HG03103 (cell line): ENCODE measurements around the gene HMOX2.

ENCODE experiments used
- ATAC-seq: cut with Tn5 transposase; IDR thresholded peaks from one replicate; pipeline ENCODE4 v1.9.1; 2021; ENCODE audit warnings: low read depth; ENCODE audit not compliant: unreplicated experiment

HMOX2 gene

DNA sequence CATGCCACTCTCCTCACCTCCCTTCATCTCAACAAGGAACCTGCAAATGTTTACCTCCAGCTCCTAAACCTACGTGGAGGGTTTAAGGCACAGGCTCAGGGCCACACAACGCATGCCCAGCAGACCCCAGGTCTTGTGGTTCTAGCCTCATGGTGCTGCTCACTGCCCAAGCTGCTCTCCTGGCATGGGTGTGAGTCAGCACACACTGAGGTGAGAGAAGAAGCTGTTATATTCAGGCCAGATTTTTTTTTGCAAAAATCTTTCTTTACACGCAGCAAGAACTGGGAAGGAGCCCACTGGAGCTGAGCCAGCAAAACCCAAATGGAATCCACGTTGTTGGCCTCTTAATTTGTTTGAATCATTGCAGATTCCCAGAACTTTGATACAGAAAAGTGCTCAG is 74.4 kb downstream of the HMOX2 start:
- ATAC-seq, result no peak

DNA sequence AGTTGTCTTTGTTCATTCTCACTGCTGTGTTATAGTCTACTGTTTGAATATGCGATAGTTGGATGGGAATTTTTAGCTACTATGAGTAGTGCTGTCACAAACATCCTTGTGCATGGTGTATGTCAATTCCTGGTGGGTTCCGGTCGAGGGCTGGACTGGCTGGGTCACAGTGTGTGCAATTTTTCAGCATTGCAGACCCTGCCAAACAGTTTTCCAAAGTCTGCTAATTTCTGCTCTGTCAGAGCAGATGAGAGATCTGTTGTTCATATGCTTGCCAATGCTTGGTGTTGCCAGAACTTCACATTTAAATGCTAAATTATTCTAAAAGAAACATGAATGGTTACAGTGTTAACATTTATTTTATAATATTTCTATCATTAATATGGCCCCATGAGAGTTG is 76.3 kb downstream of the HMOX2 start:
- ATAC-seq, result no peak

DNA sequence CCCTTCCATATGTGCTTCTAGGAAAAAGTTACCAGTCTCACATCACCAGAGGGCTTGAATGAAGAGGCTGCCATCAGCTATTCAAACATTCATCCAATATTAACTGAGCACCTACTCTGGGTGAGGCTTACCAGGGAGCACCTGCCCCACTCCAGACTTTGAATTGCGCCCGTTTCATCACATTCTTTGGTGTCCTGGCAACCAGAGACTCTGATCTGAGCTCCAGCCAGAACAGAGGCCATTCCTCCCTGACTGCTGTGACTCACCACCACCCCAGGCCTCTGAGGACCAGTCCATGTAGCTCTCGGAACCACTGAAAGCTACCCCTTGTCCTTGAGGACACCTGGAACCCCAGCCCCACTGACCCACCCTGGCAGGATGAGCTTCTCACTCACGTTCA is 79.9 kb downstream of the HMOX2 start, which contains the start of gene C16orf96:
Gene C16orf96 (plus strand): TSS at position 229 of the 400 bp plus-strand sequence. CDS start 150 bp downstream, at position 379.
- ATAC-seq, result no peak

DNA sequence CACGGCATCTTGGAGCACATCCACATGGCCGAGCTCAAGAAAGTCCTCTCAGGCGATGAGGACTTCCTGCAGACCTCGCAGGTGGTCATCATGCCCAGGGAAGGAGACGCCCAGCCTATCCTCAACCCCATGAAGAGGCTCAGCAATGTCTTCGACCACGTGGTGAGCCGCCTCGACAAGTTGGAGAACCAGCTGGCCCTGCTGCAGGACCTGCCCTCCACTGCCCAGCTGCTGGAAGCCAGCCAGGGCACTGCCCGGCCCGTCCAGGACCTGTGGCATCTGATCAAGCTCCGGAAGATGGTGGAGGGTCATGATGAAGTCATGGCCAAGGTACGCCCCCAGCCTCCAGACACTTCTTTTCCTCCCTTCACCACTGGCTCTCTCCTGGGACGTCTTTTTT is 80.4 kb downstream of the HMOX2 start:
- ATAC-seq, result no peak

DNA sequence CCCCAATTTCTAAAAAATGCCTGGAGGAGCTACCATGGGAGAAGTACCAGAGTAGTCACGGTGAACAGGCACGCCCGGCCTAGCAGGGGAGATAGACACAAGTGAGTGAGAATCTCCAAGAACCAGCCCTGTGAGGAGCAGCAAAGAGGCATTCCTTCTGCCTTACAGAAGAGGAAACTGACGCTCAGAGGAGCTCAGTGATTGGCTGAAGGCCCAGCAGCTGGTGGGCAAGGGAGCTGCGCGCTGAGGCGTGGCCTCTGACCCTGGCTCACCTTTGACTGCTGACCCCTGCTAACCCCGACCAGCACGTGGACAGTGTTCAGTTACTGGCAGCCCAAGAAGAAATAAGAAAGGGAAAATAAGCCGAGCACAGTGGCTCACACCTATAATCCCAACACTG is 81.8 kb downstream of the HMOX2 start:
- no peak for ATAC-seq
